22Rv1 (cell line): ENCODE measurements around the gene SLC10A3.

ENCODE experiments used
- ZFX ChIP-seq: fragments of 450-650 bp; IDR thresholded peaks from 2 replicates; pipeline ENCODE4 v1.6.1; 2017; ENCODE audit warnings: antibody characterized with exemption, borderline replicate concordance
- TF ChIP-seq, protein P1 (sequence below): fragments of 450-650 bp; IDR thresholded peaks from 2 replicates; pipeline ENCODE4 v1.5.1; 2017; ENCODE audit warnings: mild to moderate bottlenecking

DNA sequence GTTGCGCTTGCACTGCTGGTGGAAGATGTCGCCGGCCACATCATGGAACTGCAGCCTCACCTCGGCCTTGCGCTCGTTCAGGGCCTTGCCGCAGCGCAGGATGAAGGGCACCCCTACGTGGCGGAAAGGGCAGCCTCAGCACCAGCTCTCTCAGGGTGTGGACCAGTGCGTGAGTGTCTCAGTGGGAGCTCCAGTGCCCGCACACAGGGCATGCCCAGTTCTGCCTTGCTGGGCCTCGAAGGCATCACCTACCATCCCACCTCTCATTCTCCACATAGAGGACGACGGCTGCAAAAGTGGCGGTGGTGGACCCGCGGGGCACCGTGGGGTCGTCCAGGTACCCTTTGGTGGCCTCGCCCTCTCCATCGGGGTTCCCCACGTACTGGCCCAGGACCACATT, 42.3 kb upstream of the SLC10A3 start:
- TF ChIP-seq ZFX, result no peak
- TF ChIP-seq, protein P1, sequence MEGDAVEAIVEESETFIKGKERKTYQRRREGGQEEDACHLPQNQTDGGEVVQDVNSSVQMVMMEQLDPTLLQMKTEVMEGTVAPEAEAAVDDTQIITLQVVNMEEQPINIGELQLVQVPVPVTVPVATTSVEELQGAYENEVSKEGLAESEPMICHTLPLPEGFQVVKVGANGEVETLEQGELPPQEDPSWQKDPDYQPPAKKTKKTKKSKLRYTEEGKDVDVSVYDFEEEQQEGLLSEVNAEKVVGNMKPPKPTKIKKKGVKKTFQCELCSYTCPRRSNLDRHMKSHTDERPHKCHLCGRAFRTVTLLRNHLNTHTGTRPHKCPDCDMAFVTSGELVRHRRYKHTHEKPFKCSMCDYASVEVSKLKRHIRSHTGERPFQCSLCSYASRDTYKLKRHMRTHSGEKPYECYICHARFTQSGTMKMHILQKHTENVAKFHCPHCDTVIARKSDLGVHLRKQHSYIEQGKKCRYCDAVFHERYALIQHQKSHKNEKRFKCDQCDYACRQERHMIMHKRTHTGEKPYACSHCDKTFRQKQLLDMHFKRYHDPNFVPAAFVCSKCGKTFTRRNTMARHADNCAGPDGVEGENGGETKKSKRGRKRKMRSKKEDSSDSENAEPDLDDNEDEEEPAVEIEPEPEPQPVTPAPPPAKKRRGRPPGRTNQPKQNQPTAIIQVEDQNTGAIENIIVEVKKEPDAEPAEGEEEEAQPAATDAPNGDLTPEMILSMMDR, result no peak
